GDM1 (cell line): ENCODE data around the gene KIAA0753.

Experiments
- DNase-seq: peaks from one replicate; lab custom pipeline; 2025; lab: John Stamatoyannopoulos, UW

Gene KIAA0753

DNA sequence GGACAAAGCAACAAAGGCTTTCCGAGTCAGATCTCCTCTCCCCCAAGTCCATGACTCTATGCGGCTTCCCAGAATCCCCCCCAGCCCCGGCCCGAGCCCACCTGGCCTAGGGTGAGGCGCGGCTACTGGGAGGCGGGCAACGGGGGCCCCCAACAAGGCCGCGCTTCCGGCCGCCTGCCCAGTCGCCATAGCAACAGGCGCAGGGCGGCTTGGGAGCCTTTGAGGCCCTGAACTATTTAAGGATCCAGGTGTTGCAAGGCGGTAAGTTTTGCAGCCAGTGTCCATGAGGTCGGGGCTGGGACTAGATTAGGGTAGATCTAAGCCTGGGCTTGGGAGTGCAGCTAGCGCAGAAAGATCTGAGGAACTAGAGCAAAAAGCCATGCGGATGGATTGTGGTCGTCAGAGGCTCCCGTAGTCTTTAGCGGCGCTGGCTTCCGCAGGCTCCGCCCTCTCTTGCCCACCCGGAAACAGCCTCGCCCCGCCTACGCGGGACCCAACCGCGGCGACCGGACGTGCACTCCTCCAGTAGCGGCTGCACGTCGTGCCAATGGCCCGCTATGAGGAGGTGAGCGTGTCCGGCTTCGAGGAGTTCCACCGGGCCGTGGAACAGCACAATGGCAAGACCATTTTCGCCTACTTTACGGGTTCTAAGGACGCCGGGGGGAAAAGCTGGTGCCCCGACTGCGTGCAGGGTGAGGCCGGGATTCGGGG is at the start of gene KIAA0753, which contains the start of gene TXNDC17:
Gene KIAA0753, minus strand, starts transcription at position 176 of the 711 bp plus-strand sequence. CDS start 5,608 bp downstream, outside the sequence.
Gene TXNDC17, plus strand, starts transcription at position 525 of the 711 bp plus-strand sequence. Its CDS starts 23 bp downstream, at position 548.
- peak; percentile 87 for DNase-seq

DNA sequence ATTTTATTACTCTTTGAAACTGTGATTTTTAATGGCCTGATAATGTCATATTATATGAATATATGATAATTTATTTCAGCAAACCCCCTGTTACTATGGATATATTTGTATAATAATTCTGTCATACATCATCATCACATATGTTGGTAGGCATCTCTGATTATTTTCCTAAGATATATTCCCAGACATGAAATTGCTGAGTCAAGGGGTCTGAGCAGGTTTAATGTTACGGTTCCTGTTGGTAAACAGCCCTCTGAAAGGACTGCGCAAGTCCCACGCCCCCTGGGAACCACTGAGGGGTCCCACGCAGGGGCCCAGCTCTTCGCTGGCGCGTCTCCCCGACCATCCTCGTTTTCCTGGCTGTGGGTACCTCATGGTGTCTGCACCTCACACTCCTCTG is 48.4 kb upstream of the KIAA0753 start:
- no peak for DNase-seq

- DNase-seq, result no peak
Measured at GRCh38 chr17:6686026-6686425, 45.5 kb upstream of the KIAA0753 start.

GRCh38 chr17:6684881-6685767 is 44.6 kb upstream of the KIAA0753 start:
- no peak for DNase-seq

DNA sequence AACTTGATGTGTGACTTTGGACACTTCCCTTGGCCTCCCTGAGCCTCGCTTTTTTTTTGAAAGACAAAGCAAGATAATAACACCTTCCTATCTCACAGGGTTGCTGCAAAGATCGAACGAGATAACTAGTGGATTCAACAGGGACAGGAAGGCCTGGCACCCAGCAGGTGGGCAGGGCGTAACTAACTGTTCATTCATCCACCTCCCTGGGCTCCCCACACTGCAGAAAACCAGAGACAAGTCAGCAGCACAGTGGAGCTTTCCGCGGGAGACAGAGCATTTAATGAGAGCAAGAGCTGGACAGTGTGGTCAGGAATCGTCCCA is 43.9 kb upstream of the KIAA0753 start:
- DNase-seq, result no peak

GRCh38 chr17:6683730-6684459 is 43.4 kb upstream of the KIAA0753 start:
- no peak for DNase-seq

- no peak for DNase-seq
Measured at GRCh38 chr17:6683081-6683684, 42.7 kb upstream of the KIAA0753 start.

- no peak for DNase-seq
Measured at GRCh38 chr17:6682339-6682738, 41.8 kb upstream of the KIAA0753 start.

DNA sequence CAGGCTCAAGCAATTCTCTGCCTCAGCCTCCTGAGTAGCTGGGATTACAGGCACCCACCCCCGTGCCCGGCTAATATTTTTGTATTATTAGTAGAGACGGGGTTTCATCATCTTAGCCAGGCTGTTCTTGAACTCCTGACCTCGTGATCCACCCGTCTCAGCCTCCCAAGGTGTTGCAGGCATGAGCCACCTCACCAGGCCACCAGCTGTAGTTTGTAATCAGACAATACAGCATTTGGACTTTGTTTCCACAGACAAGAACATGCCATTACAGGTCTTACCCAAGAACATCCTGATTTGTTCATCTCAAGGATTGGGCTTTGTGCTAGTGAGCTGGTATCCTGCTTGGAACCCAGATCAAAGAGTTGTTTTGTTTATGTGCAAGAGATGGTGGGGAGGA is 41.2 kb upstream of the KIAA0753 start:
- no peak for DNase-seq

DNA sequence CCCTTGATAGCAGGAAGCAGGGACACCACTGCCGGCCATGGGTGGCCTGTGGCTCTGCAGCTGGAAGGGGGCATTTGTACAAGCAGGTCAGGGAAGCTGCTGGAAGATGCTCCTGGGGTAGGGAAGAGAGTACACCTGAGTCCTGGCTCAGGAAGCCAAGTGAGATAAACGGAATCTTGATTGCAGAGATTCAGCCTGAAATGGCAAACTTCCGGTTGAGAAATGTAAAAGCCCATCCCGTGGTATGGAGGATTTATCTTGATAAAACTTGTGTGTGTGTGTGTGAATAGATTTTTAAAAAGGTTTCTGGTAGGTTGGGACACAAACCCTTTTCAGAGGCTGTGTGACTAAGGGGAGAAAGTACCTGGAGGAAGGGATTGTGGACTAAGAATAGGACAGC is 40.7 kb upstream of the KIAA0753 start:
- no peak for DNase-seq

DNA sequence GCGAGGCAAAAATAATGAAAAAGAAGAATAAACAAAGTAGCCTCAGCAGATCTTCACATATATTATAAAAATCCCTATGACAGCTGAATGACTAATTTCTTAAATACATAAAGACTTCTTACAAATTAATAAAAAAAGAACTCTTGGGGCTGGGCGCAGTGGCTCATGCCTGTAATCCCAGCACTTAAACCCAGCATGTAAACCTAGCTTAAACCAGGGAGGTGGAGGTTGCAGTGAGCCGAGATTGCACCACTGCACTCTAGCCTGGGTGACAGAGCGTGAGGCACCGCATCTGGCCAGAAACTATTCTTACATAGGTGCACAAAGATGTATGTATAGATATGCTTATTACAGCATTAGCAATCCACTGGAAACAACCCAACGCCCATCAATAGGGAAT is 38.7 kb upstream of the KIAA0753 start:
- no peak for DNase-seq

DNA sequence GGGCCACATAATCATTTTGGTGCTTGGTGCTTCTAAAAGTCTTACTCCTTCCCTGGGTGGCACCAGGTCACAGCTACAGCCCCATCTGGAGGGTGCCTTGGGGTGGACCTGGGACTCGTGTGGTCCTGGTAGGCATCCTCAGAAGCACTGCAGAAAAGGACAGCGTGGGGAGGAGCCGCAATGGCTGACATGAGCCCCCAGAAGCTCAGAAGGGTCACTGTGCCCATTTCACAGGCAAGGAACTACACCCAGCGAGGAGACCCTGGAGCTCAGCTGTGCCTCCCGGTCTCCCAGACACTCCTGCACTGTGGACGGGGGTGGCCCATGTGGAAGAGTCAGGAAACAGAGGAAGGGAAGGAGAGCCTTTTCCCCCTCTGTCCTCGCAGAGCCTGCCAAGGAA is 37.4 kb upstream of the KIAA0753 start:
- DNase-seq, result no peak

- peak; percentile 38 for DNase-seq
Measured at GRCh38 chr17:6677158-6677831, 36.8 kb upstream of the KIAA0753 start.

GRCh38 chr17:6676802-6677157 is 36.3 kb upstream of the KIAA0753 start:
- DNase-seq, result no peak

- no peak for DNase-seq
Measured at GRCh38 chr17:6675201-6675825, 34.8 kb upstream of the KIAA0753 start.

DNA sequence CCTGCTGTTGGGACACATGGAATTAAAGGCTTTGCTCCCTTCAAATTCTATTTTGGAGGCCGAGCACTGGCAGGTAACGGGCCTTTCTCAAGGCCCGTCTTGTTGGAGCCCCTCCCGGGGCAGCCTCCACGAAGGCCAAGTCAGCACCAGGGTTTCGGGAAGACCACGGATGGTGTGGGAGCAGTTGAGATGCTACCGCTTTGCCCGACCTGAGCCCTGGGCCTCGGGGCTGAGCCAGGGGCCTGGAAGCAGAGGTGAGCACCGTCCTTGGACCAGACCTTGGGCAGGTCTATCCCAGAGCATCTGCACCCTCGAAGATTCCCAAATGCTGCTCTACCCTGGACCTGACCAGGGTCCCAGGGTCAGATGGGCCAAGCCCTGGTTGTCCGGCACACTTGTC is 34.1 kb upstream of the KIAA0753 start:
- DNase-seq, result no peak

DNA sequence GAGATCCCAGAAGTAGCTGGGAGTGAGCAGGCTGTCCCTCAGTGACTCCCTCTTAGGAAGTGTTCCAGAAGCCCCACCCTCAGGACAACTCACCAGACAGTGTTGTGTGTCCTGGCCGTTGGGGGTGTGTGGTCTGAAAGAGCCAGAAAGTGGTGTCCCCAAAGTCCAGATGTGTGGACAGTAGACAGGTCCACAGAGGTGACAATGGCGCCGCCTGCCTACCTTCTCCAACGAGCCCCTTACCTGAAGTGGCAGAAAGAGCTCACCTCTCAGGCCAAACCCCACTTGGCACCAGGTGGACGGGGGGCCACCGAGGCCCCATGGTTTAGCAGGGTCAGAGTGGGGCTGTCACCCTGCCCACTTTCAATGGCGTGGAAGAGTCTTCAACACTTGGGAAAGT is 30.9 kb upstream of the KIAA0753 start:
- DNase-seq, result no peak

DNA sequence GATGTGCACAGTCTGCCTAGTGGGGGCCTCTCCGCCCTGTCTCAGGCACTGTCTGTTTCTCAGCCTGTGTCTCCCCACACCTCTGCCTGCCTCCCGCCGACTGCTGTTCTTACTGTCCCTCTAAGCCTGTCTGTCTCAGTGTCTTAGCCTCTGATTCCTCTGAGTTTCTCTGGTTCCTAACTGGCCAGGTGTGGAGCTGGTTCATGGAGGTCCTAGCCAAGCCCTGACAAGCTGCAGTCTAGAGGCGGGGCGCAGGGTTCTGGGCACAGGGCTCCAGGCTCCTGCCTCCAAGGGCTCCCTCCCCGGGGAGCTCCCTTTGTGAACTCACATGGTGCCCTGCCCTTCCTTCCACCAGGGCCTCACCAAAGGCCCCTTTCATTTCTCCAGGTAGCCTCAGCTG is 30.5 kb upstream of the KIAA0753 start:
- no peak for DNase-seq

DNA sequence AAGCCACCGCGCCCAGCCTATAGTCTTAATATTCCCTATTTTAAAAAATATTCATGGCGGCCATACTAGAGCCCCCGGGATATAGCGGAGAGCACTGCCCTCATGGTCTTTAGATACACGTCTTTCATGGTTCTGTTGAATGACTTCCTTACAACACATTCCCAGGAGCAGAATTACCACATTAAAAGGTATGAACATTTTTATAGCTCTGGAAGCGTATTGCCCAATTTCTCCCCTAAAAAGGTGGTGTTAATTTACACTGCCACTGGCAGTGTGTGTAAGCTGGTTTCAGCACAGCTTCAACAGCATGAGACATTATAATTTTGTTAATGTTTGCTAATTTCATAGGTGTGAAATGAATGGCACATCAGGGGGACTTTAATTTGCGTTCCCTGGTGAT is 30.1 kb upstream of the KIAA0753 start:
- no peak for DNase-seq

- no peak for DNase-seq
Measured at GRCh38 chr17:6669479-6670212, 29.1 kb upstream of the KIAA0753 start.
